HG02885 (cell line): ENCODE data around the gene PADI1.

Experiments used
- ATAC-seq: cut with Tn5 transposase; IDR thresholded peaks from one replicate; pipeline ENCODE4 v1.9.1; 2021; ENCODE audit warnings: mild to moderate bottlenecking; ENCODE audit not compliant: unreplicated experiment, poor library complexity

PADI1 gene

GRCh38 chr1:17290553-17290952 lies 85.6 kb downstream of the PADI1 start:
- ATAC-seq = no peak

DNA sequence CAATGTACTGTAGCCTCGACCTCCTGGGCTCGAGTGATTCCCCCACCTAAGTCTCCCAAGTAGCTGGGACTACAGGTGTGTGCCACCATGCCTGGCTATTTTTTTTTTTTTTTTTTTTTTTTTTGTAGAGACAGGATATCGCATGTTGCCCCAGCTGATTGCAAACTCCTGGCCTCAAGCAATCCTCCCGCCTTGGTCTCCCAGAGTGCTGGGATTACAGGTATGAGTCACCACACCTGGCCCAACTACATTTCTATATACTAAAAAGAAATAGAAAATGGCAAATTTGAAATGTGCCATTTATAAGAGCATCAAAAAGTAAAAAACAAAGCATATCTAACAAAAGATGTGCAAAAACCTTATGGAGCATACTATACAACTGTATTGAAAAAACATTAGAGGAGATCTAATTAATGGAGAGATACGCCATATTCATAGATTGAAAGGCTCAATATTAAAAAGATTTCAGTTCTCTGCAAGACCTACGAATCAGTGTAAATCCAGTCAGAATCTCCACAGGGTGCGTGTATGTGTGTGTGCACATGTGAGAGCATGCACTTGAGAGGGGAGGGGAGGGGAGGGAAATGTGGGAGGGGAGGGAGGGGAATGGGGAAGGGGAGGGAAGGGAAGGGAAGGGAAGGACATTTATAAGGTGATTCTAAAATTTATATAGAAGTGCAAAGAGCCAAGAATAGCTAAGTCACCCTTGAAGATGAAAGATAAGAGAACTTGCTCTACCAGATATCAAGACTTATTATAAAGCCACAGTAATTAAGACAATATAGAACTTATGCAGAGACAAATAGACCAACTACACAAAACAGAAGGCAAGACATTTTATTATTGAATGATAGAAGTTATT lies 87.6 kb downstream of the PADI1 start:
- no peak for ATAC-seq

DNA sequence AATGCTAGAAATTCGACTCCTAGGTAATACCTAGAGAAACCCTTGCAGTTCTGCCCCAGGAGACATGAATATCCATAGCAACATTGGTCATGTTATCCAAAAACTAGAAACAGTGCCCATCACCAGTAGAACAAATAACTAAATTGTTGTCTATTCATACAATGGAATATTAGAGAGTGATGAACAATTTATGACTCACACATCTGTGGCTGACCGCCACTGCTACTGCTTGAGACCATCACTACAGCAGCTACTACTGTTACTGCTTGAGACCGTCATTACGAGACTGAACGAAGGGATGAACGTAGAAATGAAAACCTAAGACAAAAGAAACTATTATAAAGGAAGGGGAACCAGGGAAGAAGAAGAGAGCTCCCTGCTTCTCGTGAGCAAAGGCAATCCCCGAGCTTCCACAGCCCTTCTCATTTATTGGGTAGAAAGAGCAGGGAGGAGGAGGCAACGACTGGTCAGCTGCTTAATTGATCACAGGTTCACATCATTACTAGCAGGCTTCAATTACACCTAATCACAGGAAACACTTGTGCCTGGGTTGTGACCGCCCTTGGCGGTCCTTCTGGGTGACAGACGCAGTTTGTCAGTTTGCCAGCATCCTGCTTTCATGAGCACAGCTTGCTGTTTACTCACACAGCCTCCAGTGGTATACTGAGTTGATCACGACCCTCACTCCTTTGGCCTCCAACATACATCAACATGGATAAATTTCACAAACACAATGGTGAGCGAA lies 88.9 kb downstream of the PADI1 start:
- ATAC-seq = no peak

DNA sequence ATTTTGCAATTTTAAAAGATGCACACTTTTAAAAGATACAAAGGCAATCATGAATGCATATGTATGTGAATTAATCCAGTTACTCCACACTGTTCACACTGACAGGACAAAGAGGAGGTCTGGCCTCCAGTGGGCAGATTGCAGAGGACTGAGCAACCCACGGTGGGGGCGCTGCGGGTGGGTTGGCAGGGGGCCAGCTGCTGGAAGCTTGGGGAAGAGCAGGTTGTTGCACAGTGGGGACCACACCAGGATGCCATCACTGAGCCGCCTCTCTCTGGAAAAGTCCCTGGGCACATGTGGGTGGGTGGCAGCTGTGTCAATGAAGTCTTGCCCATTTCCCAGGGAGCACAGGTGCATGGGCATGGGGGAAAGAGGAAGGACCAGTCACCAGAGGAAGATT lies 90.4 kb downstream of the PADI1 start:
- no peak for ATAC-seq
